GM18873 (cell line): ENCODE data around the gene PLCD1.
"Not testable (repeated sequence)": the region's sequence is repeated elsewhere in the genome, so short reads cannot be mapped to it uniquely, and the experiment has no call there.

Source experiments
- ATAC-seq: cut with Tn5 transposase; IDR thresholded peaks from one replicate; pipeline ENCODE4 v1.9.1; 2021; ENCODE audit warnings: mild to moderate bottlenecking, moderate library complexity, moderate number of reproducible peaks; ENCODE audit not compliant: unreplicated experiment, low FRiP score

The PLCD1 gene

GRCh38 chr3:38029400-38030125 is at the start of gene PLCD1:
Gene PLCD1, minus strand, starts transcription at chr3:38029642. Its CDS starts 103 bp downstream, at chr3:38029539.
- no peak for ATAC-seq

- ATAC-seq = not testable (repeated sequence)
These were observed 47.6 kb upstream of the PLCD1 start for GRCh38 chr3:38077073-38077472.

- ATAC-seq = no peak
These were observed 40.6 kb upstream of the PLCD1 start for GRCh38 chr3:38070013-38070412.

- no peak for ATAC-seq
These were observed 38.2 kb upstream of the PLCD1 start for GRCh38 chr3:38067508-38068233.

- ATAC-seq = not testable (repeated sequence)
These were observed 35.0 kb upstream of the PLCD1 start for GRCh38 chr3:38064453-38064852.

- no peak for ATAC-seq
These were observed 33.4 kb upstream of the PLCD1 start for GRCh38 chr3:38062809-38063208.

GRCh38 chr3:38059591-38059990 is 30.1 kb upstream of the PLCD1 start:
- ATAC-seq = no peak

GRCh38 chr3:38059148-38059547 is 29.7 kb upstream of the PLCD1 start:
- no peak for ATAC-seq

- ATAC-seq = no peak
These were observed 25.1 kb upstream of the PLCD1 start for GRCh38 chr3:38054499-38055001.

GRCh38 chr3:38053813-38054498 is 24.5 kb upstream of the PLCD1 start:
- ATAC-seq = not testable (repeated sequence)

GRCh38 chr3:38053286-38053685 is 23.8 kb upstream of the PLCD1 start:
- ATAC-seq = not testable (repeated sequence)

- no peak for ATAC-seq
These were observed 21.7 kb upstream of the PLCD1 start for GRCh38 chr3:38051131-38051530.

- ATAC-seq = no peak
These were observed 20.1 kb upstream of the PLCD1 start for GRCh38 chr3:38049358-38050126.

GRCh38 chr3:38047896-38048295 is 18.5 kb upstream of the PLCD1 start:
- no peak for ATAC-seq

- ATAC-seq = no peak
These were observed 17.4 kb upstream of the PLCD1 start for GRCh38 chr3:38046821-38047220.

- no peak for ATAC-seq
These were observed 16.6 kb upstream of the PLCD1 start for GRCh38 chr3:38046027-38046426.

- no peak for ATAC-seq
These were observed 14.0 kb upstream of the PLCD1 start for GRCh38 chr3:38043486-38043885.

- ATAC-seq = no peak
These were observed 11.0 kb upstream of the PLCD1 start for GRCh38 chr3:38040401-38040800.

GRCh38 chr3:38039899-38040261 is 10.4 kb upstream of the PLCD1 start:
- ATAC-seq = peak; percentile 35

- peak; percentile 70 for ATAC-seq
These were observed 9.9 kb upstream of the PLCD1 start, which contains the start of gene DLEC1 for GRCh38 chr3:38039101-38039898. Gene DLEC1, plus strand, starts transcription at chr3:38039208. Its CDS starts 18 bp downstream, at chr3:38039226.
